CD4-positive, alpha-beta T cell treated with Interleukin-15 for 4 hours (primary cell): Measurements from ENCODE around the gene DLK1.

Source experiments
- DNase-seq: peaks from one replicate; pipeline ENCODE4 v3.0.0-alpha.2; 2020; ENCODE audit warnings: low spot score

DLK1 gene

DNA sequence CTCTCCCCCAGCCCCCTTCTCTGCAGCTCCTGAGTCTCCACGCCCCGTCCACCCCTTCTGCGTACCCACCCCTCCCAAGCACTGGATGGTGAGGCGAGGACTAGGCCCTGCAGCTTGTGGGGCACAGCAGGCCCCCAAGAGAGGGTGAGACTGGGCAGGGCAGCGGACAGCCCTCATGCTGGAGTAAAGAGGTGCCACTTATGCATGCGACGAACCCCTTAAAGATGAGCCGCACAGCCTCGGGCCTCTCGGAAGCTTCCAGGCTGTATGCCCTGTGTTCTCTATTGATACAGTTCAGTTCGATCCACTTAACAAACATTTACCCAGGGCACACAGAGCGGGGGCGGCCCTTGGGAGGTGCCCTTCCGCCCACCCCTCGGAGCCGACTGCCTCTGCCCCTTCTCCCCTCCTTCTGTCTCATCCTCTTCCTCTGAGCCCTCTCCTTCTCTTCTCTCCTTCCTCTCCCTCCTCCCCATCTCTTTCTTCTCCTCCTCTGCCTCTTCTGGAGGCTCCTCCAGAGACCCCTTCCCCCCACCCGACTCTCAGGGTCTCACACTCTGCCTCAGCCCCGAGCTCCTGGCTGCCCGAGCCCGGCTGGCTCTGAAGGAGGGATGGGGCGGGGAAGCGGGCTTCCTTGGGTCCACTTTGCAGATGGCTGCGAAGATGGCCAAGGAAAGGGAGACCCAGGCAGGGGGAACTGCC is 32.7 kb upstream of the DLK1 start:
- no peak for DNase-seq

DNA sequence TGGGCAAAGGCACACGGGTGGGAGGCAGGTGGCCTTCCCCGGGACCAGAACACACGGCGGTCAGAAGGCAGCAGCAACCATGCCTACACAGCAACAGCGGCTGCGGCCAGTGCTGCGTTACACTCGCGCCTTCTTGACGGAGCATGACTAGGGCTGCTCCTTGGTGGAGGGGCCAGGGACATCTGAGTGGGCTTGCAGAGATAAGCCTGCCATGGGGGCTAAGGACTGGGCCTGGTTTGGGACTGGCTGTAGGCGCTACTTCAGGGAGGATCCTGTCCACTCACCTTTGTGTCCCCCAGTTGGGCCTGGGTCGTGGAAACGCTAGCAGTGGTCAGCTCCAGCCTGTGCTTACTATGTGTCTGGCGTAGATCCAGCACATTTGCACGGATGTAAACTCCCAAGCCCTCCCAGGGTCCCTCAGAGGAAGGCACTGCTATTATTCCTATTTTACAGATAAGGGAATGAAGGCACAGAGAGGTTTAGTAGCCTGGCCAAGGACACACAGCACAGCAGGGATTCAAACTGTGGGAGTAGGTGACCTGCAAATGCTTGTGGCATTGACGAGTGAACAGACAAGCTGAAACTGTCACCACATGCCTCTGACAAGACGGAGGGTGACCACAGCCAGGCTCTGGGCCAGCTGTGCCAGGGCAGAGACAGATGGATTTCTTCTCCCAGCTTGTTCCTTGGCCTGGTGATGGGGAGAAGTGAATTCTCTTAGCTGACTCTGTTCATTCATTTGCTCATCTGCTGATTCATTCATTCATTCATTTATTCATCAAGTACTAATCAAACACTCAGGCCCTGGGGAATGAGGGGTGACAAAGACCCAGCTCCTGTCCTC is 31.9 kb upstream of the DLK1 start:
- DNase-seq, result no peak

DNA sequence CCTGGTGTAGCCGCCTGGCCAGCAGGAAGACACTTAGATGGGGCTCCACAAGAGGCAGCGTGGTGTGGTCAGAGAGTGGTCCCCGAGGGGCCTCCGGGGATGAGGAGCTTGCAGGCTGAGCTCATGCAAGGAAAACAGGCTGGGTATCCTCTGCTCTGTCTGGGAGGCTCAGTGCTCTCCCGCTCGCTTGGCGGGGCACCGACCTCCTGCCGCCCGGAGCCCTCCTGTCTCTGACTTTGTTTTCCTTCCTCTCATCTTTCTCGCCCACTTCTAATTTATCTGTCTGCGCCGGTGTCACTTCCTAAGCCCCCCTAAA is 31.3 kb upstream of the DLK1 start:
- no peak for DNase-seq

DNA sequence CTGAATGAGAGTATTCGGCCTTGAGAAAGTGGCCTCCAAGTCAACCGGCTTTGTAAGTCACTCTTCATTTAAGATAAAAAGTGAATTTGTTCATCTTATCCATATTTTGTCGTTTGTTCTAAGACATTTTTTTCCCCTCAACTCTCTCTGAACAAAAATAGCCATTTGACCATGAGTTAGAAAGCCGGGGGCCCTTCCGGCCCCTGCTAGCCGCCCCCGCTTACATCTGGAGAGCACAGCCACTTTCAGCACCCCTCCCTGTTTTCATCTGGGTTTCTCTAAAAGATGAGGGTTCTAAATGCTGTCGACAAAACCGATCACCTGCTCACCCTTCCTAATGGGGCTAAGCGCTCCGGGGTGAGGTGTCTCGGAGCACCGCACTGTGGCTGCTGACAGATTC is 30.7 kb upstream of the DLK1 start:
- DNase-seq, result no peak

DNA sequence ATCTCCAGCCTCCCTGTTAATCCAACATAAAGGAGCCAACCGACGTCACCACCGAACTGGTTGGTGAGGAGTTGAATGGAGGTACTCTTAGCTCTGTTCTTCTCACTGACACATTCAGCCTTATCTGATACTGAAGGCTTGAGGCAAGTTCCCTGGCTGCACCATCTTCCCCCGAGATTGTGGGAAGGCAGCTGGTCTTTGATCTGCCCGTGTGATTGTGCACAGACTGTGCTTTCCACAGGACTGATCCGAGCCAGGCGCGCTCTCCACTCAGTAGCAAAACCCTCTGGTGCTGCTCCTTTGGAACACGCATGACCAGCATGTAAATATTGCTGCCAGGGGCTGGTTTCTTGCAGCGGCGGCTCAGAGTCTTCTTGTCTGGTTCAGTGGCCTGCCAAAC is 30.1 kb upstream of the DLK1 start:
- DNase-seq, result no peak

DNA sequence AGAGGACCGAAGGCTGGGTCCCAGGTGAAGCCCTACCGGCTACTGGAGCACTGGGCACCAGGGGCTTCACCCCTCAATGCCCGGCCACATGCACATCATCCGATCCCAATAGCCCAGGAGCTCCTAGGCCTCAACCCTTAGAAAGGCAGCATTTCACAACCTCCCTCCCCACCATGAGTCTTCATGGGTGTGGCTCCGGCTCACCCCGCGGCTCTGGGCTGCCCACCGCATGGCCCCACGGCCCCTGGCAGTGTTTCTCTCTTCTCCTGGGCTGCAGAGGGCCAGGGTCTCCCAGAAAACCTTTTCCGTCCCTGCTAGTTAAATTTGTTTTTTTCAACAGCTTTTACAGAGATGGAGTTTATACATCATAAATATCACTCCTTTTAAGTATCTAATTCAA is 28.6 kb upstream of the DLK1 start:
- DNase-seq, result no peak

DNA sequence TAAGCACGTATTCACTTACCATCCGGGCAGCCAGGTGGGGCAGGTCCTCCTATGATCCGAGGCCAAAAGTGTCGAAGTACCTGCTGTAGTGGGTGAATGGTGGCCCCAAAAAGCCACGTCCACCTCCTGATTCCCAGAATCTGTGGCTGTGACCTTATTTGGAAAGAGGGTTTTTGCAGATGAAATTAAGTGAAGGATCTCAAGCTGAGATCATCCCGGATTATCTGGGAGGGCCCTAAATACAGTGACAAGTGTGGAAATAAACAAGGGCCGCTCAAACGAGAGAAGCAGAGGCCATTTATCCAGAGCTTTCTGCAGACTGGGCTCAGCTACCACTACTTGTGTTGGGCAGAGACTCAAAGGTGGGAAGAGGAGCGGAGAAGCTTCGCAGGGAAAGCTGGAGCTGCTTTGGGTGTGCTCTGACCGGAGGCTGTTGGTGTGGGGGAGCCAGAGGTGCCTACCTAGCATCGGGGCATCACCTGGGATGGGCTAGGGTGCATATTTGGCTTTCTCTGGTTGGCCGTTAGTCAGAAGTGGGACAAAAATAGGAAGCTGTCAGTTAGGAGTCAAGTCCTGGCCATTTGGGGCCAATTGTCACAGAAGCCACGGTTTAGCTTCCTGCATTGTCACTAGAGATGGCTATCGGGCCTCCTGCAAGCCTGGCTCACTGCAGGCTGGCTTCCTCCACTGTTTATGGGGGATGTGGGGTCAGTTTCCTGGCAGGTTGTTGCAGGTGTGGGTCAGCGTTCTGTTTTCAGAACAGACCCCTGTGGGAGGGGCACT is 27.8 kb upstream of the DLK1 start:
- no peak for DNase-seq

DNA sequence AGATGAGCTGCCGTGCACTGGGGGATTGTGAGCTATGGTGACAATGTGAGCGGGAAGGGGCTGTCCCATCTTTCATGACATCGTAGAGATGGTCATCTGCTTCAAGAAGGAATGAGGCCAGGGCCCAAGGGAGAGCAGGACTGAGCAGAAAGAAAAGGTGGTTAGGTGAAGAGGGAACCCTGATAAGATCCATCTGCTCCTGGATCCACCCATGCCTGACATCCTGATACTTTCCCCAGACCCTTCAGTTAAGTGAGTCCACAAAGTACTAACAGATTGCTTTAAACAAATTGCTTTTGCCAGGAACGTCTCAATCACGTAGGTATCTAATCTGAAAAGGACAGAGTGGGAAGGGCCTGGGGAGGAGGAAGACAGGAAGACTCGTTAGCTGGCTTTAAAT is 25.4 kb upstream of the DLK1 start:
- no peak for DNase-seq

DNA sequence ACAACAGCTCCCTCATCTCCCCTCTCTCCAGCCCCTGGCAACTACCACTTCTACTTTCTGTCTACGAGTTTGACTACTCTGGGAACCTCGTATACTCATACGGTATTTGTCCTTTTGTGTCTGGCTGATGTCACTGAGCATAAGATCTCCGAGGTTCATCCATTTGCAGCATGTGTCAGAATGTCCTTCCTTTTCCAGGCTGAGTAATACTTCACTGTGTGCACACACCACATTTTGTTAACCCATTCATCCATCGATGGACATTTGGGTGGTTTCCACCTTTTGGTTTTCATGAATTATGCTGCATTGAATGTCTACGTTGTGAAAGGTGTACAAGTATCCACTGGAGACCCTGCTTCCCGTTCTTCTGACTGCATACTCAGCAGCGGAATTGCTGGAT is 24.1 kb upstream of the DLK1 start:
- DNase-seq, result no peak

DNA sequence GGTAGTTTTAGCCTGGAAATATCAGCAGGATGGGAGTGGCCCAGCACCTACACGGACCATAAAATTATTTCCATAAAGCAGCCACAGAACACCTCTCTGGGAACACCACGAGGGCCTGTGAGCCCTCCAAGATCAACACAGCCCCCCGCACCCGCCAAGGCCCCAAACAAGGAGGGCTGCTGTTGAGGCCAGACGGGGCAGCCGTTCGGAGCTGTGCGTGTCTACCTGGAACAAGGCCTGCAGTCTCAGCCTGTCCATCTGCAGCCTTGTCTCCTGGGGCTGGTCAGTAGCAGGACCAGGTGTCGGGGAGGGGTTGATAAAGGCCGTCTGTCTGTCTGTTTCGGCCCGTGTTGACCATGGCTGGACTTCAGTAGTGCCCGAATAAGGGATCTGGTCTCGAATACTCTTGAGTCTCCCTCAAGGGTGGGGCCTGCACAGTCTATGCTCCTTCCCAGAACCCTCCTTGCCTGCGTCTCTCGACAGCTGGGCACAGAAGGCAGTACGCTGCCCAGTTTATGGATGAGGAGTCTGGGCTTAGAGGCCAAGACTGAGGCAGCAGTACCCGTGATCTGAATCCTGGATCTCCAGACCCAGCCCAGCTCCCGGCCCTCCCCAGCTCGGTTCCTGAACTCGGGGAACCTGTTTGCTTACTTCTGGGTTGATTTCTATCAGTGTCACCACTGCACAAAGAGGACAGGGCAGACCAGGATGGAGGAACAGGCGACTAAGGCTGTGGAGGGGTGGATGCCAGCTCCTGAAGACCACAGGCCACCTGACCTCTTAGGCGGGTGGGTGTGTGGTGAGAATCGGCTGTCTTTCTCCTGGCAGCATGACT is 23.1 kb upstream of the DLK1 start:
- DNase-seq, result no peak

DNA sequence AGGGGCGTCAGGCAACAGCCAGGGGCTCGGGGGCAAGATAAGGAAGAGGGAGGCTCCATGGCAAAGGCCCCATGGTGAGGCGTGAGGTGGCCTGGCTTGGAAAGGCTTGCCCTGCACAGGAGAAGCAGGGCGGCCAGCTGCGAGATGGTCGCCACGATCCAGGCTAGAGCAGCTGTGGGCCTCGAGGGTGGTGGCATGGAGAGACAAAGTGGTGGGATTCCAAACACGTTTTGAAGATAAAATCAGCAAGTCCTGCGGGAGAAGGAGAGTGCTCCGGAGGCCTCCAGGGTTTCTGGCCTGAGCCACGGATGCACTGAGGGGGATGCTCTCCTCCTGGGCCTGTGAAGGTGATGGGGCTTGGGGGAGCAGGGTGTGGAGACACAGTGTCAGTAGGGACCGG is 20.5 kb upstream of the DLK1 start:
- DNase-seq, result no peak

DNA sequence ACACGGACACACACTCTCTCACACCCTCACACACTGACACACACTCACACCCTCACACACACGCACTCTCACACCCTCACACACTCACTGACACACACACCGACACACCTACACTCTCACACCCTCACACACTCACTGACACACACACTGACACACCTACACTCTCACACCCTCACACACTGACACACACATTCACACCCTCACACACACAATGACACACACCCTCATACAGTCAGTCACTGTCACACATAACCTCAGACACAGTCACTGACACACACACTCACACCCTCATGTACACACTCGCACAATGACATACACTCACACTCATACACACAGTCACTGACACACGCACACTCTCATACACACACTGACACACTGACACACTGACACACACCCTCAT is 19.8 kb upstream of the DLK1 start:
- no peak for DNase-seq

DNA sequence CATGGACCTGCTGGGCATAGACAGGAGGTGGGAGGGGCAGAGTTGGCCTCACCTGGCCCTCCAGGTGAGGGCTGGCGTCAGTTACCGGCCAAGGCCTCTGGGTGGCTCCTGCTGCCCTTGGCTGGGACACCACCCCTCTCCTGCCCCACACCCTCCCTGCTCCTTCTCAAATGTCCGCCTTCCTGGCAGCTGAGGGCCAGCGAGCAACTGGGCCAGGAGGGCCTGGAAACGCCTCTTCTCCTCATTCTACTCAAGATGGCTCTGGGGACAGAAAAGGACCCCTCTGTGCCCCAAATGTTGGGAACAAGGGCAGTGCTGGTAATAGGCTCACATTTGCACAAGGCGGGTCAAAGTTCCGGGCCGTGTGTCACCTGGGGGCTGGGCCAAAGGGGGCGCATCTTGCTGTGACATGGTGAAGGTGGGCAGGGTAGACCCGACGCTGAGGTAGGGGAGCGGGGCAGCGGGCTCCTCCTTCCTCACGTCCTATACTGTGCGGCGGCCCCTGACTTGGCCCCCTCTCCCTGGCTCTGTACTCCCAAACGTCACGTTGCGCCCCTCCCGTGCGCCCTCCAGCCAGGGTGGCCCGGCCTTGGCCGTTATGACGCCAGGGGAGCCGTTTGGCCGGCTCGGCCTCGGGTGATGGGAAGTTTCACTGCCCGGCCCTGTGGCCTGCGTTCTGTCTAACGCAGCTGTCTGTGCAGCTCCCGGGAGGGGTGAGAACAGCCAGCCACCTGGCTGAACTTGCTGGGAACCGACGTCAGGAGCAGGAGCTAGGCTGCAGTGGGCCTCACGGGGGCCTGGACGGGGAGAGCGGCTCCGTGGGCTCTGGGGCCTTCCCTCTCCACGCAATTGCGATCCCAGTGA is 18.0 kb upstream of the DLK1 start:
- DNase-seq, result no peak

DNA sequence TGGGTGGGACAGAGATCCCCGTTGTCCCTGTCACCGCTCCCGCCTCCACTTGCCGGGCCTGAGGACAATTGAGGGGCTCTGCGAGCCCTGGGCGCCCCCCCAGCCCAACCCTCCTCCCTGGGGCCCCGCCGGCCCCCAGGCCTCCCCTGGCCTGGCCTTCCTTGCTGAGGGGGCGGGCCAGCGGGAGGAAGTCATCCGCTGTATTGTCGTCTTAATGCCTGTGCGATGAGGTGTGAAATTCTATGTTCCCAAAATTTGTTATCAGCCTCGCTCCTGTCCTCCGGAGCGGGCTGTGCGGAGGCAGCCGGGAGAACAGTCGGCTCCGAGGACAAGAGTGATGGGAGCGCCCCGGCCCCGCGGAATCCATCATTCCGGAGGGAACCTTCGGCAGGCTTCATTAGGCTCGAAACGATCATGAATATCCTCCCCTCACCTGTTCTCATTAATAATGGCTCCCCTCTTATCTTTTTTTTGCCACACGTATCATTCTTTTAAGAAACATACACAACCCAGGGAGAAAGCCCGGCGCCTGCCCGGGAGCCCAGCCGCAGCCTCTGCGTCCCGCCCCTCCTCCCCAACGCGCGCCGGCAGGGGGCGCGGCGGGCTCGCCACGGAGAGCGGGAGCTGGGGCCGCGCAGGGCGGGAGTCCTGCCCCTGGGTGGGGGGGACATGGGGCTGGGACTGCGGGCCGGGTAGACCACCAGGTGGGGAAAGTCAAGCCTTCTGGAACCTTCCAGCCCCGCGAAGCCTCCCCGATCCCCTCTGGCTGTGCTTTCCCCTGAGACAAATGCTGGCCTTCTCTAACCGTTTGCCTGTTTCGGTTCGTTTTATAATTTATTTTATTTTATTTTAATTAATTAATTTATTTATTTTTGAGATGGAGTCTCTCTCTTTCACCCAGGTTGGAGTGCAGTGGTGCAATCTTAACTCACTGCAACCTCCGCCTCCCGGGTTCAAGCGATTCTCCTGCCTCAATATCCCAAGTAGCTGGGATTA is 17.1 kb upstream of the DLK1 start:
- no peak for DNase-seq

DNA sequence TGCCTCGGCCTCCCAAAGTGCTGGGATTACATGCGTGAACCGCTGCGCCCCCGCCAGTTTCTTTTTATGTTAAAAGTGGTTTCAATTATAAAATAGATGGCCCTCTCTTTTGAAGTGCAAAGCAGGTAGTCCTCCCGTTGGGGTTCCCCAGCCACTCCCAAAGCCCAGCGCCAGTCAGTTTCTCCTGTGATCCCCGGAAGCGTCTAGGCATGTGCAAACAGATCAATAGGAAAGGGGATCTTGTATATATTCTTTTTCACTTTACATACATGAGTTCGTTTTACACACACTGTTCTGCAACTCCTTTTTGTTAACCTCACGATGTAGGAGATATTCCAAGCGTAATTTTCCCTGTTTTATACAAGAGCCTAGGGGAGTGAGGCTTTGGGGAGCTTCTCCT is 16.3 kb upstream of the DLK1 start:
- no peak for DNase-seq

DNA sequence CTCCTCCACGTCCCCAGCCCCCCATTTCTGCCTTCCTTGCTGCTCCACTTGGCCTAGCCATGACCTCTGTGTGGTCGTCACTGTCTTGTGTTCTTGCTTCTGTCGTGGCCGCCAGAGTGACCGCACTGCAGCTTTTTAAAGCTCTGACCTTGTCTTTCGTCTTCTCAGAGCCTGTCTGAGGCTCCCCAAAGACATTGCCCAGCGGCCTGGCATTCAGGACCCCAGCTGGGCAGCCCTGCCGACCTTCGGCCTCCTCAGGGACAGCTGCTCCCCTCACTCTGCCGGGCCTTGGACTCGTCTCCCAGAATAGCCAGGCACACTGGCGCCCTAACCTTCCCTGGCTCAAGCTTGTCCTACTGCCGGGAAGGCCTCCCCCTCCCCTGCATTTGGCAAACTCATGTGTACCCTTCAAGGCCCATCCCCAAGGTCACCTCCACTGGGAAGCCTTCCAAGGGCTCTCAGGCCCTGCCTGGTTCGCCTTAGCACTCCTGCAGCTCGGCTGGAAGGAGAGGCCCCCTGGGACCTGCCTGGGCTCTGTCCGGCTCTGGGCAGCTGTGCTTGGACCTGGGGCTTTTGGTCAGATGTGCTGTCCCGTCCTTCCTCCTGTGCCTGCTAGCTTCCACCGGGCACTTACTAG is 15.7 kb upstream of the DLK1 start:
- no peak for DNase-seq

DNA sequence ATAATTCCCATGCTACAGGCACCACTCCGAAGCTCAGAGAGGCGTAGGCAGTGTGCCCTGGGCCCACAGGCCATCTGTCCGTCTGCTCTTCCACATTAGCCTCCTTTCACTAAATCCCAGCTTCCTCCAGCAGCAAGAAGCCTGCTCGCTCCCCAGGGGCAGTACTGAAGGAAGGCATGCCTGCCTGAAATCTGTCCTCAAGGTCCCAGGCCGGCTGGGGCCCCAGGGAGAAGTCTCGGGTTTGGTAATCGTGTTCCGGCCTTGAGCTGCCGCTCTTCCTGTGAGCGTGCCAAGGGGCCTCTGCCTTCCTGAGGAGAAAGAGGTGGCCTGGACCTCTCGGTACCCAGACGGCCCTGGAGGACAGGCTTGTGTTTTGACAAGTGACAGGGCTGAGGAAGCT is 15.2 kb upstream of the DLK1 start:
- DNase-seq, result no peak

DNA sequence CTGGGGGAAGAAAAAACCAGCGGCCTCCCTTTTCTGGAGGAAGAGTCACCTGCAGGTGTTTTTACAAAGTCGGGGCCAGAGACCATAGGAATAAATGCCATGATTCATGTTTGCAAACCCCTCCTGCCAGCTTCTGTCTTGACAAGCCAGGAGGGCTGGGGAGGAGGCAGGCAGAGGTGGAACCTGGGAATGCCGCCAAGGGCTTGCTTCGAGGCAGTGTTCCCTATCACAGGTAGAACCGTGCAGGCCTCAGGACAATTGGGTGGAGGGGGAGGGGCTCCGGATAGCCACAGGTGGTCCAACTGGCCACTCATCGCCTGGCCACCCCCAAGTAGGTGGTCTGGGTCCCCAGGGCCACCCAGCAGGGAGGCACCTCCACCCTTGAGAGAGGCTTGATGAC is 14.2 kb upstream of the DLK1 start:
- DNase-seq, result no peak

DNA sequence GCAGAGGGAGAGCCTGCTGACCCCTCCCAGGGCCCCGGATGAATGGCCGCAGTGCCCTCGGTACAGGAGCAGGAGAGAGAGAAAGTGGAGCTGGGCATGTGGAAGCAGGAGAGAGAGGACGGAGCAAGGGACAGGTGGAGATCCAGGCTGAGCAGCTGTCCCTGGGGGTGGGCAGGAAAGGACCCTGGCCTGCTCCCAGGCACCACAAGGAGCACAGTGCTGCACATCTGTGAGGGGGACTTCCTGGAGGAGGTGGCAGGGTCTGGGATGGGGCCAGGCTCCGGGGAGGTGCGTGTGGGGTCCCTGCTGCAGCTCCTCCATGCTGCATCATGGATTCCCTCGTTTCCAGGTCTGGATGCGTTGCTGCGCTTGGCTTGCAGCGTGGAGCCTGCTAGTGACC is 13.0 kb upstream of the DLK1 start:
- DNase-seq, result no peak
